HuH-7.5 (cell line): ENCODE data around the gene RGS6.

ENCODE experiments used
- DNase-seq: peaks from one replicate; pipeline ENCODE4 v3.0.0; 2011; ENCODE audit warnings: low spot score

Gene RGS6

GRCh38 chr14:72503271-72503670, 571.0 kb downstream of the RGS6 start:
- no peak for DNase-seq

GRCh38 chr14:72503696-72504368, 571.6 kb downstream of the RGS6 start:
- no peak for DNase-seq

DNA sequence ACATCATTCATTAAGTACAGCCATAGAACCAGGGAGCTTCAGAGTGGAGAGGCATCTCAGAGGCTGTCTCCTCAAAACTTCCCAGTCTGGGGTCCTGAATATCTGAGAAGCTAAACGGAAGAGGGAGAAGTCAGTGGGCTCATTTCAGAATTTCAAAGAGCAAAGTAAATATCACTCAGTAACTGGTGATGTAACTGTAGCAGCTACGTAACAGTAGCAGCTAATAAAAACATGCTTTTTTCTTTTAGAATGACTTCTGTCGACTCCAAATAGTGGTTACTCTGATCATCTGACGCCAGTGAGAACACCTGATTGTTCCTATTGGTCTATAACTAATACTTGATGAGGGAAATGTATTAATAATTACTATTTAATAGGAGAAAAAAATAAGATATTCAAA, 578.3 kb downstream of the RGS6 start:
- DNase-seq, result no peak

DNA sequence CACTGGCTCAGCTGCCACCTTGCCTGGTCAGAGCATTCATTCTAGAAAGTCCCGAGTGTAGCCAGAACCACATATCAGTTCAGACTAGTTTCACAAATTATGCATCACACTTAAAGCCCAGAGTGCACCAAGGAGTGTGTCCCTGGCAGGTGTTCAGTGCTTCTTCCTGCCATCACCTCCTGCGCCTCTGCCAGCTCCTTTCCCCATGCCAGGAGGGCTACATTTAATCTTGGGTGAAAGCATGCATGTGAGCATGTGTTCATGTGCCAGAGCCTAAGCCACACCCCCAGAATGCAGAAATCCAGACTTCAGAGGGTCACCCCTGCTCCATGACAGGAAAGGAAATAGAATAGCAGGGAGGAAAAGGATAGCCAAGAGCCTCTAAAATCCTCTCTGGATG, 580.1 kb downstream of the RGS6 start:
- no peak for DNase-seq

- no peak for DNase-seq
These were observed 580.7 kb downstream of the RGS6 start for GRCh38 chr14:72512925-72513324.

DNA sequence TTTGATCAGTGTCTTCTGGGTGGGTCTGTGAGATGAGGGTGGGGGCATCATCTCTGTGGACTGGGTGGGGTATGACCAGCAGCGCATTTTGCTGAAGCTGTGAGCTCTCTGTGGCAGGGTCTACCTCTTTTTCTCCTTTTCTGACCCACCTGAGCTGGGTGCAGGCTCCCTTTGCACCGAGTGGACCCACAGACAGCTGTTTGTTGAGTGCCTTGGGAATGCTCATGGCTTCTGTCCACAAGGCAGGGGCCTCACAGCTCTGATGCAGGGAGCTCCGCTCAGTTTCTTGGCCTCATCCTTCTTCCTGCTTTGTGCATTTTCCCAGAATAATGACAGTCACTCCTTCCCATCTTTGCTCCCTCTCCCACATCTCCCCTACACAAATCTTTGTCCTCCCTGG, 581.1 kb downstream of the RGS6 start:
- no peak for DNase-seq

DNA sequence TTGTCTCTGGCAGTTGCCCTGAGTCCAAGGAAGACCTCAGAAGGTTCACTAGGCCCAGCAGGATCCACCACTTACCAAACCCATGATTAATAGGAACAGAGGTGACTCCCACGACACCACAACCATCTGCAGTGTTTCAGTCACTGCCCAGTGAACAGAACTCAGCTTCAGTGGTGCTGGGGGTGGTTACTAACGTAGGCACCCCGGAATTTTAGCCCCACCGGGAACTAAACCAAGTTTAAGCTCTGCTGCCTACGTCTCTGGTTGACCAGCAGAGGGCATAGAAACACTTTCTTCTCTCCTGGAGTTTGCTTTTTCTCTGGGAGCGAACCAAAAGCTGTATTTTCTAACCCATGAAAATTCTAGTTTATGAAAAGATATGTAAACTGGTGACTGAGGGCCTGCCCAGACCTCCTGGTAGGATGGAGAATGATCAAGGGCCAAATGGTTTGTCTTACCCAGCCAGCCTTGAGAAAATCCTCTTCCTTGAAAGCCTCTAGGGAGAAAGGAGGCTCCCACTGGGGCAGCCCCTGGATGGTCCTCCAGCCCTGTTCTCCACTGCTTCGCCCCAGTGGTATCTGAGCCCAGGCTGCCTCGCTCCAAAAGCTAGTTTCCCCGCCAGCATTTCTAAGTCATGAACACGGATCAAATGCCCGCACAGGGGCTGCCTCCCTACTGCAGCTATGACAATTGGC, 581.9 kb downstream of the RGS6 start:
- DNase-seq, result peak; percentile 23

DNA sequence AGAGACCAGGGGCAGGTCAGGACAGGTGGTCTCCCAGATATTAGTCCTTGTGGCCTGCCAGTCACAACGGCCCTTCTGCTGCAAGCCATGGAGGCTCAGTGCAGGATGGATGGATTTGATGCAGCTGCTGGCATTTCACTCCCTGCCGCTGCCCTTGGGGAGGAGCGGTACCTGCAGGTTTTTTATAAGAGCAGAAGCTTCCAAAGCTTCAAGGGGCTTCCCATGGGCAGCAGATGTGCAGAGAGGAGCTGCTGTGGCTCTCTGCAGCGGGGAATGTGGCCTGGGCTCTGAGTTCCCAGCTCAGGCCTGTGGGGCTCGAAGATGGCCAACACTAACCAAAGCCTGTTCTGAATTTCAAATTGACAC, 582.4 kb downstream of the RGS6 start:
- DNase-seq, result no peak

DNA sequence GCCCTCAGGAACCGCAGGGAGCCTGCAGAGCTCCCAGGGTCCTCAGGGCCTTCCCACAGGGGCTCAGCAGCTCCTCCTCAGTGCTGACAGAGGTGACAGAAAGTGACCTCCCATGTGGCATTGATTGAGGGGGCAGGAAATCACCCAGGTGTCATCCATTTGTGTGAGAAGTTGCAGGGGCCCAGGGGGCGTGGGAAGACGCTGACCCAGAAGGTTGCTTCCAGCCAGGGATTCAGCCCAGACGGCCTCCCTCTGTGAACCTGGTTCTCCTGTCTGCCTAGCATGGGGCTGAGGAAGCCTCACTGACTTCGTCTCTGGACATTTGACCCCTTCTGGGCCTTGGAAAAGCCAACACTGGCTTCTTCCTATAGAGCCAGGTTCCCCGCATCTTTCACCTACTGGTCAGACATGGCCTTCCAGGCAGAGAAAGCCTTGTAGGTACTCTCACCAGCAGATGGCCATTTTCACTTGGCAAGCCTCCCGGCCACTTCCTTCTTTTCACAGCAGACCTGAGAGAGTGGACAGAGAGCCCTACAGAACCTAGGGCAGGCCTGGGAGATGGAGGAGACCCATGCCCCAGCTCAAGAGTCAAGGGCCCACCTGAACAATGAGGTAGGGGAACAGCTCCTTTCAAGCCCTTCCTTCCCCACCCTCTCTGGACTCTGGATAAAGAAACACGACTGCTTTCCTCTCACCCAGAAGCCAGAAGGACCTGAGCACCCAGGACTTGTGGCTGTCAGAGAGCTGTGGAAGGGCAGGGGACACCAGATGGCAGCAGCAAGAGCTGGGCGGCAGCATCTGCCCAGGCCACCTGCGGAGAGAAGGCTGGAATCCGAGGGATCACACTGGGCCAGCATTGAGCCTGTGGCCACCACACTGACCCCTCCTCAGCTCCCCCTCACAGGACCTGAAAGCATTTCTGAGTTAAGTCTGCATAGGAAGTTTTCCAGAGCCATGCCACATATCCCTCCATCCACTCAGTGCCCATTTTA, 583.8 kb downstream of the RGS6 start:
- no peak for DNase-seq

DNA sequence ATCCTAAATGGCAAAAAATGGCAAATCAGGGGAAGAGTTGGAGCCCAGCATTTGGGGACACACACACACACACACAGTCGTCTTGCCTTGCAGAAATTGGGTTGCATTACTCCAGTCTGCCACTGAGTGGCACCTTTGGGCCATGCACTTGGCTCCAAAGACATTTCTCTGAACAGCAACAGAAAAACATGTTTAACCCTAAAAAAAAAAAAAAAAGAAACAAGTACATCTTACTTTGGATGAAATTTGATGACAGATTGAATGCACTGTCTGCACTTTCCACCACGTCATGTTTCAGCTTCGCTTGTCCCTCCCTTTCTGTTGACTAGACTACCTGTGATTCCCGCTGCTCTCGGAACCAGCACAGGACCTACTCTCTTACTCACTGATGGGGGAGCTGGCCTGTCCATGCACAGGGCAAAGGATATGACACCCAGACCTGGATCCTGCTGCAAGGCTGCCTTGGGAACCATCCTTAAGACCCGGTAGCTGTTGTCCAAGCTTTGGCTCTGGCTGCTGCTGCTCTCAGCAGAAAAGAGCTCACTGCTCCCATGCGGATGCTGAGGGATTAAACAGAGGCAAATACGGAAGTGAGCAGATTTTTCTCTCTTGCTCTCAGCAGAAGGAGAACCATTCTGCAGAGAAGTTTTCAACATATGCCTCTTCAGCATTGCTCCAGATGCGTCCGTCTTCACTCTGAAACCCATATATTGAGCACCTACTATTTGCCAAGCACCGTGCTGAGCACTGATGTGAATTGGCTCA, 584.9 kb downstream of the RGS6 start:
- no peak for DNase-seq

DNA sequence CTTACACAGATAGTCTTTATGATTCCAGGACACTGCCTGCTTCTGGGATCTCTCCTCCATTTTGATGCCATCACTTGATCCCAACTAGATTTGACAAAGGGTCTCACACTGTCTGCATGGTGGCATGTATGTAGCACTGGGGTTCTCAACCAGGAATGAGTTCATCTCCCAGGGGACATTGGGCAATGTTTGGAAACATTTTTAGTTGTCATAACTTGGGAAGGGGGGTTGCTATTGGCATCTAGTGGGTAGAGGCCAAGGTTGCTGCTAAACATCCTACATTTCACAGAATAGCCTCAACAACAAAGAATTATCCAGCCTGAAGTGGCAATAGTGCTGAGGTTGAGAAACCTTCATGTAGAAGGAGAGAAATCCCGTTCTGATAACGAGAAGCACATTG, 585.5 kb downstream of the RGS6 start:
- no peak for DNase-seq

DNA sequence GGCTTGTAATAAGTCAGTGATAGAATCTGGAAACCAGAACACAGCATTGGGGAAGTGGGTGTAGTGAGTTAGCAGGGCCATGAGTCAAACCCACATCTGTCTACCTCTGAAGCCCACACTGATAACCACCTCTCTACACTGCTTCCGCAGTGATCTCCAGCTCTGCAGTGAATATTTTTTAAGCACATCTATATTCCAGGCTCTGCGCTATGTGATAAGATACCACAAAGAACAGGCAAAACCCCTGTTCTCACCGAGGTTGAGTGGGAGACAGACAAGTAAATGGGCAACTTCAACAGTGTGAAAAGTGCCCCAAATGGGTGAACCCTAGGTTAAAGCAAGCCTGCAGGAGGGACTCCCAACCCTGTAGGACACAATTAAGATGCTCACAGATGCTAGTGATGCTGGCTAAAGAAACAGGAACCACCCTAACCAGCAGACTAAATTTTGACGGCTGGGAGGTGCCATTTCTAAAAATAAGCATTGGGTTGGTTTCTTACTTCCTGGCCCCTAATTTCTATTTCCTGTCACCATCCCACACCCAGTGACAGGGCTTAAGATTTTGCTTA, 586.7 kb downstream of the RGS6 start:
- DNase-seq, result no peak

DNA sequence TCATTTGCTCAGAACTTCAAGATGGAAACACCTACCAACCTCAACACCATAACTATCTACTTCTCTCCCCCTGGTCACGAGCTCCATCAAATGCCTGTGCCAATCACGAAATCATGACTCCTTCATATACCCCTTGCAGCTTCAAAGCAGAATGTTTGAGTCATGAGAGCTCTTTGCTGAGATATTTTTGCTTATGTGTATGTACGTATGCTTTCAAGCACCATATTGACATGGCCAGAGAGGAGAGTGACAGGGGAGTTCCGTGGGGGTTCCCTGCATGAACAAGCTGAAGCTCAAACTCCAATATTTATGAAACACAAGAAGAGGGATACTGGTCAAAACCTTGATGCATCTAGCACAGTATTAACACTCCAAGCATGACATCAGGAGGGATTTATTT, 587.3 kb downstream of the RGS6 start:
- no peak for DNase-seq

- DNase-seq, result no peak
These were observed 588.8 kb downstream of the RGS6 start for GRCh38 chr14:72521045-72521444.

- DNase-seq, result no peak
These were observed 589.9 kb downstream of the RGS6 start for GRCh38 chr14:72521968-72522741.

DNA sequence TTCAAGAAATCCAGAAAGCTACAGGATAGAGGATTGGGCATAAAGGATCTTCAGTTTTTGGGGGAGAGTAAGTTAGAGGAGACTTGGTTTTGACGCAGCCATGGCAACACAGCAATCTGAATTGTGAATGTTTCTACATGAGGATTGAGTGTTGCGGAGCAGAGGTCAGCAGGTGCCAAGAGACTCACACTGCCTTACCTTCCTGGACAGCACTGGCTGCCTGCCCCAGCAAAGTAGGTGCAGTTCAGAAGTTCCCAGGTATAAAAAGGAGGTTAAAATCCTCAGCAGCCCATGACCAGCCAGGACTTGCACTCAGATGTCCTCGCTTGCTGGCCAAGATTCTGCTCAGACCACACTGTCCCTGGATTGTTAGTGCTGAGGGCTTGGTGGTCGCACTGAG, 590.6 kb downstream of the RGS6 start:
- no peak for DNase-seq

DNA sequence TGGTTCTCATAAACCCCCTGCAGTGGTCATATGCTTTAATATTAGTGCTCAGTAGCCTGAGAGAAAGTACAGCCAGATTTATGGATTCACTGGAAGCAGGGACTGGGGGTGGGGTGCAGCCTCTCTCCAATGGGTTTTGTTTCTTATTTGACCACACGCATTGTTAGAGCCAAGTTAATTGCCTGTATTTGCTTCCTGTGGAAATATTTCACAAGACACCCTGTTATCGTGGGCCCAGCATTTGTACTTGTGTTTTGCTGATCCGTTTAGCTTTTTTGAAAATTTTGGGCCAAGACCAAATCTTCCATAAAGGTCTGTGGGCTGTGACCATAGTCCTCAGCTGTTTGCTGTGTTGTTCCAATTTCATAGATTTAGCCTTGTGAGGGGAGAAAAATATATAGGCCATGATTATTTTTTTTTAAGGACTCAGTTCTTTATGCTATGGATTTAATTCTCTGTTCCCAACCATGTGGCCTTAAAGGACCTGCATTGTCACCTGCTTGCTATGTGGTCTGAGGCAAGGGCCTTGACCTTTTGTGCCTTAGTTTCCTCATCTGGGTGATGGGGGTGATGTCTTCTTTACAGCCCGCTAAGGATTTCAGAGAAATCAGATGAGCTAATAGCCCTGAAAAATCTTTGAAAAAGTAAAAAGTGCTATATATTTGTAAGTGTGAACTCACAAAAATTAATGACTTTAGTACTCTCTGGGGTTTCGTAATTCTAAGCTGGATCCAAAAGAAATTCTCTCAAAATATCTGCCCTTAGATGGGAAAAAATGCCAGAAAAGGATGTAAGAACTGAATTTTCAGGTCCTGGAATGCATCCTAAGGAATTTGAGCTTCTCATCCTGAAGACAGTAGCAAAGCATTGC, 591.4 kb downstream of the RGS6 start:
- DNase-seq, result no peak

DNA sequence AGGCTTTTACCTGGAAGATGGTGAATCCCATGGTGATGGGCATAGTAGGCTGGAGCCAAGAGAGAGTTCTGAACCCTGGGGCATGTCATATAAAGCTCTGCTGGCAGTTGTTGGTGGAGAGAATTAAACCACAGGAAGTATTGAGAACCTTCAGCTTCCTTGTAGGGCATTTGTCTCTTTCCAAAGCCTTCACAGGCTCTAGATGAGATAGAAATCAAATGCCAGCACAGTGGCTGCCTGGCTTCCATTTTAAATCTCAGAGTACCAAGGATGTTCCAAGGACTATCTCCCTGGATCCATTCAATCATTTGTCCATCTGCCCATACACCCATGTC, 592.0 kb downstream of the RGS6 start:
- no peak for DNase-seq

DNA sequence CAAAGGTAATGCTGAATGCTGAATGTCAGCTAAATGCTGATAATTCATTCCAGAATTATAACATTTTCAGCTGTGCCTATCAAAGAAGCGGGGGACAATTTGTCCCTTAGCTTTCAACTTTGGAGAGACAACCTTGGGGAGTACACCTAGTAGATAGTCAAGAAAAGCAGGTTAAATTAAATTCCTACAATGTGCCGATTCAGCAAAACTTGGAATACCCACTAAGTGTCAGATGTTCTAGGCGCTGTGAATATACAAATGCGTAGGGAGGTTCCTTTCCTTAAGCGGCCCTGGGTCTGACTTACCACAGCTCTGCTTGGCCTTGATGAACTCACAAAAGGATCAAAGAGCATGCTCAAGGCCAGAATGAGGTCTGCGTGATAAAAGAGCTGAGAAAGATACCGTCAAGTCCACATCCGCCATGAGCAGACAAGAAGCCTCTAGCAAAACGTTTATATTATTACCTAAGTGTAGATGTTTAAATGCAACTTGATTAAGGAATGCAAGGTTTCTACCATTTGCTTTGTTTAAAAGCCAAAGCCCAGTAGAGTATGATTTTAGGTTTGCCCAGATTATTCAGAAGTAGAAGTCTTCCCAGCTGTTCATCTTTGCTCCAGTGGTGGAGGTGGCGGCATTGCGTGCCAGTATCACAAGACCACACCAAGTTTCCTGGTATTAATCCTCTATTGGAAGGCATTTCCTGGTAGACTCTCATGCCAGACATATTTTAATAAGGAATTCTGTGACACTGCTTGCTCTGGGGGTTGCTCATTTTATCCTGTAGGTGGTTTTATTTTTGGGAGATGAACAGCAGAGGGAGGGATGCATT, 593.1 kb downstream of the RGS6 start:
- DNase-seq, result no peak
